ENCODE results near the gene OAT.

The OAT gene

DNA sequence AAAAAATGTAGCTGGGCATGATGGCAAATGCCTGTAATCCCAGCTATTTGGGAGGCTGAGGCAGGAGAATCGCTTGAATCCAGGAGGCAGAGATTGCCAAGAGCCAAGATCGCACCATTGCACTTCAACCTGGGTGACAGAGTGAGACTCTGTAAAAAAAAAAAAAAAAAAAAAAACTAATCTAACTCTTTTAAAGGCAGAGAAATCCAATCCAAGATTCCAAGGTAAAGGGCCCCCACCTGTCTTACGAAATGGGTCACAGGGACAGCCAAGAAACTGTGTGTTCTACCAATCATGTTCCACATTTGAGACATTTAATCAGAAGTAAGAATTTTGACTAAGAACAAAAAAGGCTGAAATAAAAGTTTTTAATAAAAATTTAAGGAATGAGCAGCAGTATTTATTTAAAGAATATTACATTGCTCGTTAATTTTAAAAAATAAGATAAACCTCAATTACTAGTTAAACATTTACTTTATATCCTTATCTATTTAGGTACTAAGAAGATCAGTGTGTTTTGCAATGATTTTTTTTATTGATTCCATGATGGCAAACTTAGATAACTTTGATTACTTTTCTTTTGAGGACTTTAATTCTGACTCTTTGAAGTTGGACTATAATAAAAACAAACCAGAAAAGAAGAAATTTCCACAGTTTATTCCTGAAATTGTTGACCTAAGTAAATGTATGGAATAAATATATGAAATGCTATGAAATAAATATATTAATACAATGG is 6.7 kb upstream of the OAT start:
- Histone ChIP-seq H3K23ac (ENCODE audit: low read length) (no peak overlapping the region), H3K79me2 (ENCODE audit: control insufficient read depth, insufficient read depth, low read length) (no peaks in the 10 kb centered on the region), H3K79me1 (ENCODE audit: low read length) (no peaks in the 10 kb centered on the region), H2BK120ac (ENCODE audit: low read depth, low read length) (no peak overlapping the region), H3K56ac (ENCODE audit: low read length) (no peak overlapping the region), H4K8ac (ENCODE audit: low read depth, low read length) (no peak overlapping the region), H3K9ac (ENCODE audit: low read length) (no peak overlapping the region), H3K4me1 (ENCODE audit: control insufficient read depth, low read depth, low read length) (no peaks in the 10 kb centered on the region), H2BK15ac (replicated peaks; ENCODE audit: low read depth) (no peak overlapping the region), H3K27ac (ENCODE audit: low read depth, low read length) (no peak overlapping the region), H3K27me3 (ENCODE audit: insufficient read depth, low read length, poor library complexity) (no peaks in the 10 kb centered on the region), H3K4ac (ENCODE audit: low read depth, low read length) (no peak overlapping the region), H2AK5ac (ENCODE audit: low read length) (no peak overlapping the region), H4K5ac (ENCODE audit: low read length) (no peak overlapping the region), H3K4me3 (ENCODE audit: low read length) (no peak overlapping the region), H2BK5ac (ENCODE audit: low read length) (no peak overlapping the region), H3K36me3 (ENCODE audit: control insufficient read depth, insufficient read depth, low read length) (no peaks in the 10 kb centered on the region), H3K4me2 (ENCODE audit: low read length) (no peak overlapping the region), H3K18ac (ENCODE audit: low read length) (no peak overlapping the region)
- WGBS (ENCODE audit: extremely low coverage, insufficient coverage, low lambda C conversion rate): 100% methylated on average over 1 of the region's 4 CpGs
- no peak for DNase-seq

DNA sequence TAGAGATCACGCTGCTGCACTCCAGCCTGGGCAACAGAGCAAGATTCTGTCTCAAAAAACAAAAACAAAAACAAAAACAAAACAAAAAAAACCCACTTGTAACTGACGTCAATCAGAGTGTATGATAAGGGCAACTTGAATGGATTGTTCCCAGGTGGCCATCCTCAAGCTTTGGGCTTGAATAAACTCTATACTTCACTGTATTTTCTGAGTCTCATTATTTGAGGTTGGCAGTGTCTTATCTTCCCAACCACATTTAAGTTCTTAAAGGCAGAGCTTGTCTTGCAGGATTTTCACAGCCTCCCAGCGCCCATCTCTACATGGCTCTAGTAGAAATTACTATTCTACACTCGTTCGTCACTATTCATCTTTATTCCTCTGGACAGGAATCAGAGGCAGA is 5.1 kb upstream of the OAT start:
- no CpG with 5 or more reads among the region's 5 CpGs for WGBS (ENCODE audit: extremely low coverage, insufficient coverage, low lambda C conversion rate)

DNA sequence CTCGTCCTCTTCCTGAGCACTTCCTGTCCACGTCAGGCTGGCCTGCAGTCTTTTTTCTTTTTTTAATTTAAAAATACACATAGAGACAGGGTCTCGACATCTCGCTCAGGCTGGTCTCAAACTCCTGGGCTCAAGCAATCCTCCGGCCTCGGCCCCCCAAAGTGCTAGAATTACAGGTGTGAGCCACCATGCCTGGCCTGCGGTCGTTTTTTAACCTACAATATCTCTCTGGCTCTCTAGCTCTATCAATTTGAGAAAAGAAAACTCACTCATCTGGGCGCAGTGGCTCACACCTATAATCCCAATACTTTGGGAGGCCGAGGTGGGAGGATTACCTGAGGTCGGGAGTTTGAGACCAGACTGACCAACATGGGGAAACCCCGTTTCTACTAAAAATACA is 4.0 kb upstream of the OAT start:
- no peak for DNase-seq

More for the DNA sequence above, 5.1 kb upstream of the OAT start:
- Histone ChIP-seq H3K9ac (ENCODE audit: low read length) (no peak overlapping the region), H2BK120ac (ENCODE audit: low read depth, low read length) (no peak overlapping the region), H3K36me3 (ENCODE audit: control insufficient read depth, insufficient read depth, low read length) (no peaks in the 10 kb centered on the region), H3K4me2 (ENCODE audit: low read length) (no peak overlapping the region), H4K8ac (ENCODE audit: low read depth, low read length) (no peak overlapping the region), H3K27me3 (ENCODE audit: insufficient read depth, low read length, poor library complexity) (no peaks in the 10 kb centered on the region), H2AK5ac (ENCODE audit: low read length) (no peak overlapping the region), H3K79me1 (ENCODE audit: low read length) (no peaks in the 10 kb centered on the region), H3K27ac (ENCODE audit: low read depth, low read length) (no peak overlapping the region), H2BK15ac (replicated peaks; ENCODE audit: low read depth) (no peak overlapping the region), H3K79me2 (ENCODE audit: control insufficient read depth, insufficient read depth, low read length) (no peaks in the 10 kb centered on the region), H3K56ac (ENCODE audit: low read length) (no peak overlapping the region), H3K4me3 (ENCODE audit: low read length) (no peak overlapping the region), H3K4me1 (ENCODE audit: control insufficient read depth, low read depth, low read length) (no peaks in the 10 kb centered on the region), H3K18ac (ENCODE audit: low read length) (no peak overlapping the region), H3K23ac (ENCODE audit: low read length) (no peak overlapping the region), H3K4ac (ENCODE audit: low read depth, low read length) (no peak overlapping the region), H4K5ac (ENCODE audit: low read length) (no peak overlapping the region), H2BK5ac (ENCODE audit: low read length) (no peak overlapping the region)
- no peak for DNase-seq

DNA sequence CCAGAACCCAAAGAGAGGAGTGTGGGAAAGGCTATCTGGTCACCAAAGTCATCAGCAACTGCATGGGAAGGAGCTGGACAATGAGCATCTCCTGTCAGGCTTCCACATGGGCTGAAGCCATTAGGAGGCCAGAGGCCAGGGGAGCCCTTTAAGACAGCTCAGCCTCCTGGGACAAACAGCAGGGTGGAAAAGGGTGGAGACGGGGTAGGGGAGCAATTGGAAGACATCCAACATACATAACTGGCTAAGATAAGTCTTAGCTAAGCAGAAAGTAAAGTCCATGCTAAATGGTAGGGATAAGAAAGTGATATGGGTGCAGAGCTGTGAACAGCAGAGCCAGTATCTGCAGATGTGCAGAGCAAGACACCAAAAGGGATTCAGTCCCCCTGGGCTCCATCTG is 1.5 kb upstream of the OAT start:
- Histone ChIP-seq H3K36me3 (ENCODE audit: control insufficient read depth, insufficient read depth, low read length) (no peaks in the 10 kb centered on the region), H3K9ac (ENCODE audit: low read length) (no peak overlapping the region), H3K79me2 (ENCODE audit: control insufficient read depth, insufficient read depth, low read length) (peaks cover 17% of the 10 kb centered on the region), H3K56ac (ENCODE audit: low read length) (no peak overlapping the region), H3K4me1 (ENCODE audit: control insufficient read depth, low read depth, low read length) (peaks cover 4% of the 10 kb centered on the region), H3K18ac (ENCODE audit: low read length) (no peak overlapping the region), H3K27me3 (ENCODE audit: insufficient read depth, low read length, poor library complexity) (no peaks in the 10 kb centered on the region), H2BK5ac (ENCODE audit: low read length) (no peak overlapping the region), H3K27ac (ENCODE audit: low read depth, low read length) (no peak overlapping the region), H2BK120ac (ENCODE audit: low read depth, low read length) (no peak overlapping the region), H3K79me1 (ENCODE audit: low read length) (no peaks in the 10 kb centered on the region), H3K4me2 (ENCODE audit: low read length) (no peak overlapping the region), H3K4ac (ENCODE audit: low read depth, low read length) (no peak overlapping the region), H3K23ac (ENCODE audit: low read length) (no peak overlapping the region), H4K5ac (ENCODE audit: low read length) (no peak overlapping the region), H2AK5ac (ENCODE audit: low read length) (no peak overlapping the region), H4K8ac (ENCODE audit: low read depth, low read length) (no peak overlapping the region), H3K4me3 (ENCODE audit: low read length) (no peak overlapping the region), H2BK15ac (replicated peaks; ENCODE audit: low read depth) (no peak overlapping the region)
- no peak for DNase-seq
- WGBS (ENCODE audit: extremely low coverage, insufficient coverage, low lambda C conversion rate): no CpG with 5 or more reads among the region's 1 CpG

More for the DNA sequence above, 4.0 kb upstream of the OAT start:
- Histone ChIP-seq H3K27me3 (ENCODE audit: insufficient read depth, low read length, poor library complexity) (no peaks in the 10 kb centered on the region), H2BK5ac (ENCODE audit: low read length) (no peak overlapping the region), H2BK15ac (replicated peaks; ENCODE audit: low read depth) (no peak overlapping the region), H3K23ac (ENCODE audit: low read length) (no peak overlapping the region), H4K8ac (ENCODE audit: low read depth, low read length) (no peak overlapping the region), H3K4me3 (ENCODE audit: low read length) (no peak overlapping the region), H3K27ac (ENCODE audit: low read depth, low read length) (no peak overlapping the region), H3K79me1 (ENCODE audit: low read length) (no peaks in the 10 kb centered on the region), H3K4me1 (ENCODE audit: control insufficient read depth, low read depth, low read length) (no peaks in the 10 kb centered on the region), H3K56ac (ENCODE audit: low read length) (no peak overlapping the region), H3K9ac (ENCODE audit: low read length) (no peak overlapping the region), H3K4me2 (ENCODE audit: low read length) (no peak overlapping the region), H3K79me2 (ENCODE audit: control insufficient read depth, insufficient read depth, low read length) (peaks cover 3% of the 10 kb centered on the region), H3K36me3 (ENCODE audit: control insufficient read depth, insufficient read depth, low read length) (no peaks in the 10 kb centered on the region), H3K18ac (ENCODE audit: low read length) (no peak overlapping the region), H2AK5ac (ENCODE audit: low read length) (no peak overlapping the region), H2BK120ac (ENCODE audit: low read depth, low read length) (no peak overlapping the region), H3K4ac (ENCODE audit: low read depth, low read length) (no peak overlapping the region), H4K5ac (ENCODE audit: low read length) (no peak overlapping the region)
- WGBS (ENCODE audit: extremely low coverage, insufficient coverage, low lambda C conversion rate): no CpG with 5 or more reads among the region's 12 CpGs

DNA sequence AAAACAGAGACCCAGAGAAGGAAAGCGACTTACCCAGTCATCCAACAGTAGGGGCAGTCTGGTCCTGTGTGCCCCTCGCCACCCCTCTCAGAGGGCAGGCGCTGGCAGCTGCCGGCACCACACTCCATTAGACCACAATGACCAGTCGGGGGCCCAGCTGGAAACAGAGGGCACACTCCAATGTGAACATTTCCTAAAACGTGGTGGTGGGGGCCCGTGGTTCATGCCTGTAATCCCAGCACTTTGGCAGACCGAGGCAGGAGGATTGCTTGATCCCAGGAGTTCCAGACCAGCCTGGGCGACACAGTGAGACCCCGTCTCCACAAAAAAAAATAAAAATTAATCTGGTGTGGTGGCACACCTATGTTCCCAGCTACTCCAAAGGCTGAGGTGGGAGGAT is 912 bp upstream of the OAT start:
- Histone ChIP-seq H4K8ac (ENCODE audit: low read depth, low read length) (no peak overlapping the region), H3K27me3 (ENCODE audit: insufficient read depth, low read length, poor library complexity) (no peaks in the 10 kb centered on the region), H2AK5ac (ENCODE audit: low read length) (no peak overlapping the region), H3K36me3 (ENCODE audit: control insufficient read depth, insufficient read depth, low read length) (no peaks in the 10 kb centered on the region), H3K9ac (ENCODE audit: low read length) (no peak overlapping the region), H3K27ac (ENCODE audit: low read depth, low read length) (no peak overlapping the region), H3K4me3 (ENCODE audit: low read length) (no peak overlapping the region), H2BK5ac (ENCODE audit: low read length) (no peak overlapping the region), H3K4me2 (ENCODE audit: low read length) (no peak overlapping the region), H4K5ac (ENCODE audit: low read length) (no peak overlapping the region), H3K4ac (ENCODE audit: low read depth, low read length) (no peak overlapping the region), H2BK15ac (replicated peaks; ENCODE audit: low read depth) (no peak overlapping the region), H3K79me2 (ENCODE audit: control insufficient read depth, insufficient read depth, low read length) (peaks cover 21% of the 10 kb centered on the region), H3K79me1 (ENCODE audit: low read length) (peaks cover 2% of the 10 kb centered on the region), H3K4me1 (ENCODE audit: control insufficient read depth, low read depth, low read length) (peaks cover 4% of the 10 kb centered on the region), H3K23ac (ENCODE audit: low read length) (no peak overlapping the region), H3K56ac (ENCODE audit: low read length) (peak overlapping the region; percentile 69), H3K18ac (ENCODE audit: low read length) (no peak overlapping the region), H2BK120ac (ENCODE audit: low read depth, low read length) (no peak overlapping the region)
- DNase-seq: no peak
- no CpG with 5 or more reads among the region's 10 CpGs for WGBS (ENCODE audit: extremely low coverage, insufficient coverage, low lambda C conversion rate)
